MM.1S (cell line): ENCODE results near the gene NUTF2.

ENCODE experiments used
- DNase-seq: peaks from one replicate; pipeline ENCODE4 v3.0.0-alpha.2; 2015
- H2AFZ ChIP-seq: fragments of 300-600 bp; sonication (generic); 2 replicates; pipeline ENCODE4 v1.6.0; 2016; ENCODE audit warnings: antibody characterized with exemption, low read length
- H3F3A ChIP-seq: fragments of 300-600 bp; sonication (generic); 2 replicates; pipeline ENCODE4 v1.6.1; 2016; ENCODE audit warnings: mild to moderate bottlenecking, antibody characterized with exemption, low read length, moderate library complexity, mixed read lengths; ENCODE audit not compliant: insufficient read depth
- H3K27ac ChIP-seq: fragments of 300-600 bp; sonication (generic); 2 replicates; pipeline ENCODE4 v1.5.1; 2016; ENCODE audit warnings: mild to moderate bottlenecking, low read length
- H3K27me3 ChIP-seq: fragments of 300-600 bp; sonication (generic); replicated peaks from 2 replicates; pipeline ENCODE4 v1.6.0; 2016; ENCODE audit warnings: low read length; ENCODE audit not compliant: insufficient read depth
- H3K36me3 ChIP-seq: fragments of 300-600 bp; sonication (generic); replicated peaks from 2 replicates; pipeline ENCODE4 v1.6.1; 2016; ENCODE audit warnings: mild to moderate bottlenecking, low read length, mixed read lengths; ENCODE audit not compliant: insufficient read depth
- H3K4me1 ChIP-seq: fragments of 300-600 bp; sonication (generic); 2 replicates; pipeline ENCODE4 v1.6.1; 2016; ENCODE audit warnings: low read length, mixed read lengths
- H3K4me2 ChIP-seq: fragments of 300-600 bp; sonication (generic); 2 replicates; pipeline ENCODE4 v1.6.0; 2016; ENCODE audit warnings: low read depth, low read length
- H3K4me3 ChIP-seq: fragments of 300-600 bp; sonication (generic); 2 replicates; pipeline ENCODE4 v1.5.1; 2016; ENCODE audit warnings: low read length, mixed read lengths
- H3K79me2 ChIP-seq: fragments of 300-600 bp; sonication (generic); 2 replicates; pipeline ENCODE4 v1.6.1; 2016; ENCODE audit warnings: mixed run types, low read length, mixed read lengths
- H3K9ac ChIP-seq: fragments of 300-600 bp; sonication (generic); 2 replicates; pipeline ENCODE4 v1.6.1; 2016; ENCODE audit warnings: low read length, mixed read lengths
- H3K9me2 ChIP-seq: fragments of 300-600 bp; sonication (generic); replicated peaks from 2 replicates; pipeline ENCODE4 v1.6.1; 2016; ENCODE audit warnings: mild to moderate bottlenecking, low read length, mixed read lengths; ENCODE audit not compliant: insufficient read depth
- H3K9me3 ChIP-seq: fragments of 300-600 bp; sonication (generic); replicated peaks from 2 replicates; pipeline ENCODE4 v1.6.1; 2016; ENCODE audit warnings: mild to moderate bottlenecking, low read length, mixed read lengths; ENCODE audit not compliant: insufficient read depth
- H4K20me1 ChIP-seq: fragments of 300-600 bp; sonication (generic); 2 replicates; pipeline ENCODE4 v1.6.1; 2016; ENCODE audit warnings: mild to moderate bottlenecking, low read length, moderate library complexity, mixed read lengths; ENCODE audit not compliant: insufficient read depth
- CTCF ChIP-seq: fragments of 300-600 bp; sonication (generic); IDR thresholded peaks from 2 replicates; pipeline ENCODE4 v1.5.1; 2016; ENCODE audit warnings: antibody characterized with exemption, low read length, mixed read lengths
- EZH2 ChIP-seq: fragments of 300-600 bp; sonication (generic); optimal IDR thresholded peaks from 2 replicates; pipeline ENCODE3; 2017; ENCODE audit warnings: low read depth, mild to moderate bottlenecking, antibody characterized with exemption, low read length, mixed read lengths
- EZH2phosphoT487 ChIP-seq: fragments of 300-600 bp; sonication (generic); IDR thresholded peaks from 2 replicates; pipeline ENCODE4 v1.6.1; 2018; ENCODE audit warnings: antibody characterized with exemption, low read length

Gene NUTF2

GRCh38 chr16:67919622-67920221 is 73.0 kb downstream of the NUTF2 start:
- Histone ChIP-seq H3K27ac (no peak overlapping the region), H3K4me2 (no peak overlapping the region), H3K4me1 (no peaks in the 10 kb centered on the region), H3K4me3 (no peak overlapping the region), H3K79me2 (peaks cover 9% of the 10 kb centered on the region), H4K20me1 (no peaks in the 10 kb centered on the region), H3K9me3 (no peaks in the 10 kb centered on the region), H3K27me3 (no peaks in the 10 kb centered on the region), H3K36me3 (no peaks in the 10 kb centered on the region), H3F3A (no peaks in the 10 kb centered on the region), H3K9ac (no peak overlapping the region), H2AFZ (no peak overlapping the region), H3K9me2 (no peaks in the 10 kb centered on the region)
- TF ChIP-seq CTCF (no peak), EZH2 (no peak), EZH2phosphoT487 (no peak)
- no peak for DNase-seq
